Loucy (cell line): ENCODE results near the gene GLDN.

ENCODE experiments used
- H2AFZ ChIP-seq: fragments of 200-600 bp; sonication (generic); 2 replicates; pipeline ENCODE4 v1.6.0; 2016; ENCODE audit warnings: antibody characterized with exemption, mild to moderate bottlenecking, low read length, moderate library complexity
- H3F3A ChIP-seq: fragments of 200-600 bp; 2 replicates; pipeline ENCODE4 v1.6.0; 2016; ENCODE audit warnings: antibody characterized with exemption, low read depth, mild to moderate bottlenecking
- H3K27me3 ChIP-seq: fragments of 200-600 bp; sonication (generic); 2 replicates; pipeline ENCODE4 v1.6.1; 2014; ENCODE audit warnings: low read length, mild to moderate bottlenecking; ENCODE audit not compliant: insufficient read depth, poor library complexity, severe bottlenecking
- H3K36me3 ChIP-seq: fragments of 200-600 bp; sonication (generic); 2 replicates; pipeline ENCODE4 v1.6.1; 2016; ENCODE audit warnings: low read length; ENCODE audit not compliant: insufficient read depth
- H3K4me1 ChIP-seq: fragments of 200-600 bp; sonication (generic); 2 replicates; pipeline ENCODE4 v1.5.1; 2014; ENCODE audit warnings: low read length, mild to moderate bottlenecking; ENCODE audit not compliant: insufficient read depth, poor library complexity, severe bottlenecking
- H3K4me2 ChIP-seq: fragments of 200-600 bp; sonication (generic); 2 replicates; pipeline ENCODE4 v1.6.0; 2014; ENCODE audit warnings: antibody characterized with exemption, low read length, low read depth, mild to moderate bottlenecking; ENCODE audit not compliant: poor library complexity, severe bottlenecking
- H3K4me3 ChIP-seq: fragments of 200-600 bp; sonication (generic); 2 replicates; pipeline ENCODE4 v1.5.1; 2014; ENCODE audit warnings: low read length, mild to moderate bottlenecking, mixed read lengths; ENCODE audit not compliant: poor library complexity, severe bottlenecking
- H3K79me2 ChIP-seq: fragments of 200-600 bp; sonication (generic); 2 replicates; pipeline ENCODE4 v1.6.1; 2014; ENCODE audit warnings: low read length; ENCODE audit not compliant: insufficient read depth
- H3K9ac ChIP-seq: fragments of 200-600 bp; sonication (generic); 2 replicates; pipeline ENCODE4 v1.6.0; 2014; ENCODE audit warnings: mild to moderate bottlenecking, low read depth, low read length, moderate library complexity; ENCODE audit not compliant: poor library complexity, severe bottlenecking
- H3K9me2 ChIP-seq: fragments of 200-600 bp; sonication (generic); replicated peaks from 2 replicates; pipeline ENCODE4 v1.6.1; 2016; ENCODE audit warnings: low read depth, low read length, mixed read lengths
- H3K9me3 ChIP-seq: fragments of 200-600 bp; sonication (generic); 2 replicates; pipeline ENCODE4 v1.6.1; 2014; ENCODE audit warnings: mild to moderate bottlenecking, antibody characterized with exemption, low read length, low read depth; ENCODE audit not compliant: insufficient read depth
- H4K20me1 ChIP-seq: fragments of 200-600 bp; sonication (generic); 2 replicates; pipeline ENCODE4 v1.6.0; 2014; ENCODE audit warnings: antibody characterized with exemption, low read length, mild to moderate bottlenecking; ENCODE audit not compliant: insufficient read depth, poor library complexity, severe bottlenecking
- CTCF ChIP-seq: fragments of 200-600 bp; sonication (generic); conservative IDR thresholded peaks from 2 replicates; pipeline ENCODE4 v1.5.1; 2014; ENCODE audit warnings: mild to moderate bottlenecking, antibody characterized with exemption, low read length
- EZH2phosphoT487 ChIP-seq: fragments of 200-600 bp; IDR thresholded peaks from 2 replicates; pipeline ENCODE4 v1.6.1; 2018; ENCODE audit warnings: antibody characterized with exemption, mild to moderate bottlenecking, moderate library complexity, borderline replicate concordance

The GLDN gene

DNA sequence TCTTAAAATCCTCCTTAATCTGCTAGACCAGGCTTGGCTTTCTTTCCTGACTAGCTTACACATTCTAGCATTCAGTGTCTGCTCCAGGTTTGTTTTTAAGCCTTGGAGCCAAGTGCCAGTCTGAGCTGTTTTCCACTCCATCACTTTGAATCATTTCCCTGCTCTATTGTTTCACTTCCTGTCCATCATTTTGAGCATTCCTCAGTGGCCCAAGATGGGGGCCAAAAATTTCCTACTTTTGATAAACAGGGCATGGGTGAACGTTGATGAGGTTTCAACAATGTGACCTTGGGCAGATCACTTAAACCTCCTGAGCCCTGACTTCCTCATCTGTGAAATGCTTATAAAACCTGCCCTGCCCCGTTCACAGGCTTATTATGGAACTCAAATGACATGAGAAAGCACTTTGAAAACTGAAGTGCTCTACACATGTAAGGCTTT is 7.4 kb upstream of the GLDN start:
- peak overlapping the region; percentile 7; the same call in 1 of the 2 replicates for H2AFZ ChIP-seq
- TF ChIP-seq EZH2phosphoT487 (no peak), CTCF (no peak)

DNA sequence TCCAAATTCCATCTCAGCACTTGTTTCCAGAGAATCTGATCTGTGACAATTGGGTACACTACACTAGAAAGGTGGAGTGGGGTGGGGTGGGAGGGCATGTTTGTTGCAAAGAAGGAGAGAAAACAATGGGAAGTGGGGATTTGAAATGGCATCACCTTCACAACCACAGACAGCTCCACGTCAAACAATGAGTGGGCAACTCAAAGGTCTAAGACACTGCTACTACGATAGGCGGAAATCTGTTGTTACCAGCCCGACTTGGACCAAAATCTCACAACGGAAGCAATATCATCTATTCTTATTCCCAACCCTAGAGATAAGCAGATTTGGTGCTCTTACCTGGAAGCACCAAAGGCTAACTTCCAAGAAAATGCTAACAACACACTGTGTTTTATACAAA is 6.4 kb upstream of the GLDN start:
- Histone ChIP-seq H2AFZ (no peak overlapping the region), H3K4me3 (no peak overlapping the region), H3K4me2 (no peak overlapping the region), H3K79me2 (no peaks in the 10 kb centered on the region), H3K9me2 (no peaks in the 10 kb centered on the region), H3K4me1 (no peaks in the 10 kb centered on the region), H3K9me3 (no peaks in the 10 kb centered on the region), H3F3A (no peaks in the 10 kb centered on the region), H3K27me3 (no peaks in the 10 kb centered on the region), H3K36me3 (no peaks in the 10 kb centered on the region), H4K20me1 (no peaks in the 10 kb centered on the region), H3K9ac (no peak overlapping the region)
- no peak for TF ChIP-seq EZH2phosphoT487
- TF ChIP-seq CTCF, result no peak

More for the DNA sequence above, 7.4 kb upstream of the GLDN start:
- Histone ChIP-seq H3K36me3 (no peaks in the 10 kb centered on the region), H3K27me3 (no peaks in the 10 kb centered on the region), H3K79me2 (no peaks in the 10 kb centered on the region), H3K9me3 (no peaks in the 10 kb centered on the region), H3K9ac (no peak overlapping the region), H3K4me2 (no peak overlapping the region), H3K4me1 (no peaks in the 10 kb centered on the region), H3K9me2 (no peaks in the 10 kb centered on the region), H3F3A (no peaks in the 10 kb centered on the region), H3K4me3 (no peak overlapping the region), H4K20me1 (no peaks in the 10 kb centered on the region)

GRCh38 chr15:51335538-51336410 is 5.7 kb upstream of the GLDN start:
- no peak for TF ChIP-seq CTCF
- TF ChIP-seq EZH2phosphoT487, result no peak
- H2AFZ ChIP-seq, result no peak overlapping the region
- no peaks in the 10 kb centered on the region for H3F3A ChIP-seq
- no peak overlapping the region for H3K4me2 ChIP-seq
- H3K9ac ChIP-seq, result no peak overlapping the region
- no peaks in the 10 kb centered on the region for H4K20me1 ChIP-seq
- no peaks in the 10 kb centered on the region for H3K27me3 ChIP-seq
- no peaks in the 10 kb centered on the region for H3K4me1 ChIP-seq
- no peaks in the 10 kb centered on the region for H3K36me3 ChIP-seq
- H3K9me2 ChIP-seq, result no peaks in the 10 kb centered on the region
- H3K9me3 ChIP-seq, result no peaks in the 10 kb centered on the region
- H3K79me2 ChIP-seq, result no peaks in the 10 kb centered on the region
- no peak overlapping the region for H3K4me3 ChIP-seq
